Central memory CD8-positive, alpha-beta T cell (primary cell): ENCODE measurements around the gene PGBD1.
A peak's percentile ranks its signal among the peaks of the same experiment; 100 is the strongest.

ENCODE experiments used
- ATAC-seq: fragments of 150-1000 bp; cut with Tn5 transposase; replicated peaks from 2 replicates; pipeline ENCODE4 v1.10.0; 2022; ENCODE audit warnings: mild to moderate bottlenecking, moderate FRiP score, moderate number of reproducible peaks; ENCODE audit not compliant: poor library complexity, severe bottlenecking; ENCODE audit errors: extremely low read depth
- DNase-seq, 2 donors: peaks; one replicate each; pipeline ENCODE4 v3.0.0; 2021; ENCODE audit warnings: low spot score in 2 of 2
- H3K27ac Mint-ChIP-seq: one replicate; pipeline ENCODE4 v1.8.0; 2022; ENCODE audit warnings: low read depth, mild to moderate bottlenecking, moderate library complexity, mixed read lengths
- H3K27me3 Mint-ChIP-seq: one replicate; pipeline ENCODE4 v1.8.0; 2022; ENCODE audit warnings: mixed read lengths
- H3K36me3 Mint-ChIP-seq: one replicate; pipeline ENCODE4 v1.8.0; 2022; ENCODE audit warnings: mild to moderate bottlenecking, moderate library complexity, mixed read lengths; ENCODE audit not compliant: insufficient read depth
- H3K4me1 Mint-ChIP-seq: one replicate; pipeline ENCODE4 v1.8.0; 2022; ENCODE audit warnings: mixed read lengths
- H3K4me3 Mint-ChIP-seq: one replicate; pipeline ENCODE4 v1.8.0; 2022; ENCODE audit warnings: mild to moderate bottlenecking, moderate library complexity, mixed read lengths
- H3K9me3 Mint-ChIP-seq: one replicate; pipeline ENCODE4 v1.8.0; 2022; ENCODE audit warnings: mixed read lengths

PGBD1 gene

DNA sequence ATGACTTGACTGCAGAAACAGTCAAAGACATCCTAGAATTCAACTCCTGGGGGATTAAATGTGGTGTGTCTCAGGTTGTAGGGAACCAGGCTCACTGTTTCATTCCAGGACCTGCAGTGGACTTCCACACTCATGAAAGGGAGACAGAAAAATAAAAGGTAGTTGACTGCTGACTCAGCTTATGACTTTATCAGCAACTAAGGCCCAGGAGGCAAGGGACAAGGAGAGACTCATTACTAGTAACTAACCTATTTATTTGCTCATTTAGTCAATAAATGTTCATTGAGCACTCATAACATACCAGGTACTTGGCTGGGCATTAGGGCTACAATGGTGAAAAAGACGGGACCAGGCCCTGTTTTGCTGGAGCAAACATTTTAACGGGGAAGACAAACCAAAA lies 51.7 kb downstream of the PGBD1 start:
- DNase-seq (no peak), ATAC-seq (no peak)
- H3K27ac Mint-ChIP-seq = no peak overlapping the region
- H3K36me3 Mint-ChIP-seq = no peaks in the 10 kb centered on the region
- no peaks in the 10 kb centered on the region for H3K27me3 Mint-ChIP-seq
- H3K4me3 Mint-ChIP-seq = no peak overlapping the region
- H3K9me3 Mint-ChIP-seq = peaks cover 4% of the 10 kb centered on the region
- H3K4me1 Mint-ChIP-seq = peaks cover 11% of the 10 kb centered on the region

DNA sequence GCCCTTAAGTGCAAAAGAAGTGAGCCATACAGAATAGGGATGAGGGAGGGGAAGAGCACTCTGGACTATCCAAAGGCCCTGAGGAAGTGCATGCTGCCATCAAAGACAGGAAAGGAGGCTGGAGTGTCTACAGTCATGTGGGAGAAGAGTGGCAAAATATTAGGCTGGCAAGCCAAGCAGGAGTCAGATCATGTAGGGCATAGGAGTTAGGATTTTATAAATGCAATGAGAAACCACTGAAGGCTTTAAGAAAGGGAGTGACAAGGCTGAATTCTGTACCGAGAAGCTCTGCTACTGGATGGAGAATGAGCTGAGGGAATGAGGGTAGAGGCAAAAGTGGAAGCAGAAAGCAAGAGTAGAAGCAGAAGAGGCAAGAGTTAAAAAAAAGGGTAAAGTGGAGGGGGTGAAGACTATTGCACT lies 52.2 kb downstream of the PGBD1 start:
- H3K36me3 Mint-ChIP-seq = no peaks in the 10 kb centered on the region
- no peak for DNase-seq
- no peak for ATAC-seq
- peaks cover 4% of the 10 kb centered on the region for H3K9me3 Mint-ChIP-seq
- H3K4me3 Mint-ChIP-seq = no peak overlapping the region
- no peaks in the 10 kb centered on the region for H3K27me3 Mint-ChIP-seq
- peaks cover 11% of the 10 kb centered on the region for H3K4me1 Mint-ChIP-seq
- H3K27ac Mint-ChIP-seq = no peak overlapping the region

- H3K4me3 Mint-ChIP-seq = no peak overlapping the region
- no peak overlapping the region for H3K27ac Mint-ChIP-seq
- no peaks in the 10 kb centered on the region for H3K27me3 Mint-ChIP-seq
- no peaks in the 10 kb centered on the region for H3K9me3 Mint-ChIP-seq
- no peaks in the 10 kb centered on the region for H3K36me3 Mint-ChIP-seq
- ATAC-seq (peak; percentile 19), DNase-seq (no peak)
- peaks cover 11% of the 10 kb centered on the region for H3K4me1 Mint-ChIP-seq
These were observed 53.1 kb downstream of the PGBD1 start for GRCh38 chr6:28334286-28335039.

DNA sequence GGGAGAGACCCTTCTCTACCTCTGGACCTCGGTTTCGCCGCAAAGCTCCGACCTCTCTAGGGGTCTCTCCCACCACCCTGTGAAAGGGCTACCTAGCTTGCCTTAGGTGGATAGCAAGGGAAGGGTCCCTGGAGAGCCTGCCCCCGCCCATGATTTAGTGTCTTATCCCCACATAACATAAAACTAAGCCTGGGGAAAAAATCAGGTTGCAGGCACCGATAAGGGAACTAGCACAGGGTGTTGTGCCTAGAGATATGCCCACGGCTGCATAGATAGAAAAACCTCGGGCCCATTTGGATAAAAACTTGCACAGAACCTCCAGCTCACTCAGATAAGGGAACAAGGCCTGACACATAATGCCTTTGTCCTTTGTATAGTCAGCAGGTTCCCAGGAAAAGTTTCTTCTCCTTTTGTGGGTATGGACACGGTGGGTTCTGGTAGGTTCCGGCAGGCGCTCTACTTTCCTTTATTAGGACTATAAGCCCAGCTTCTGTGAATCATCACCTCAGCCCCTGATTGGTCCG lies 53.7 kb downstream of the PGBD1 start:
- peaks cover under 1% of the 10 kb centered on the region for H3K9me3 Mint-ChIP-seq
- ATAC-seq (peak; percentile 17), DNase-seq (no peak)
- no peak overlapping the region for H3K4me3 Mint-ChIP-seq
- peaks cover 1% of the 10 kb centered on the region for H3K27me3 Mint-ChIP-seq
- H3K4me1 Mint-ChIP-seq = peaks cover 11% of the 10 kb centered on the region
- no peak overlapping the region for H3K27ac Mint-ChIP-seq
- H3K36me3 Mint-ChIP-seq = no peaks in the 10 kb centered on the region

- Mint-ChIP-seq H3K4me3 (no peak within 1 kb of the TSS), H3K9me3 (peaks cover 6% of the 10 kb centered on the region), H3K27ac (no peak within 1 kb of the TSS), H3K36me3 (no peaks in the 10 kb centered on the region), H3K27me3 (peaks cover 8% of the 10 kb centered on the region), H3K4me1 (peaks cover 11% of the 10 kb centered on the region)
- ATAC-seq (peak; percentile 93), DNase-seq (peak; percentile 53 to 74)
These were observed 54.4 kb downstream of the PGBD1 start, which contains the start of gene ZSCAN31 for GRCh38 chr6:28335564-28336283. Gene ZSCAN31, minus strand, starts transcription at chr6:28336148. Its CDS starts 6,465 bp downstream, at chr6:28329683.

DNA sequence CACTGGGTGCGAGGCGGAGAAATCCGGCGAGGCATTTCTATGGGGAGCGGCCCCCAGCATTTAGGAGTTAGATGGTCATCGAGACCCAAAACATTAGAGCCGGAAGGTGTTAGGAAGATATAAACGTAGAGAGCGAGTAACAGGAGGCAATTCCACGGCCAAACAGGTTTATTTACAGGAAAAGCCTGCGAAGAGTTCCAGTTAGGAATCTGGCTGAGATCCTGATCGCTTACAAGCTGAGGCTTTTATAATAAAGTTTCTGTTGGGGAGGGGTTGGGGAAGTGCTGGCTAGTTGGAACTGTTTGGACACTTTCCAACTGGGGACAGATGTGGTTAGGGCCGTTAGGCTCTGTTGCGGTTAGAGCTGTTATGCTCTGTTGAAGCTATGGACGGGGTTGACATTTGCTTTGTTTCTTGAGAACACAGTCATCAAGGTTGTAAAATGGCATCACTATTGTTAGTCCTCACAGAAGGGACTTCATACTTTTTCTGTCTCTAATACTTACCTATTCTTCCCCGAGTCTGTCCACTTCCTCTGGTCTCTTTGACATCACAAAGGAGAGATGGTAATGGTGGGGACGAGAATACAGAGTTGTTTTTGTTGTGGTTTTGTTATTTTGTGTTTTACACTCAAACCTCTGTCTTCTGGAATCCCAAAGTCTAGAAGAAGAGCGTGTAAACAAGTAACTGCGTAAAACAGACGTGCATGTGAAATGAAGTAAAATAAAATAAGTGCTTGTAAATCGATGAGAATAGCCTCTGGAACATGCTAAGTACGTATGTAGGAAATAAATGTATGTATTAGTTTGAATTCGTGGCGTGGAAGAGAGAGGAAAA lies 55.1 kb downstream of the PGBD1 start:
- H3K4me1 Mint-ChIP-seq = peaks cover 11% of the 10 kb centered on the region
- no peak overlapping the region for H3K4me3 Mint-ChIP-seq
- no peak overlapping the region for H3K27ac Mint-ChIP-seq
- peaks cover 6% of the 10 kb centered on the region for H3K9me3 Mint-ChIP-seq
- peaks cover 9% of the 10 kb centered on the region for H3K27me3 Mint-ChIP-seq
- H3K36me3 Mint-ChIP-seq = no peaks in the 10 kb centered on the region
- ATAC-seq = peak; percentile 7
- no peak for DNase-seq

DNA sequence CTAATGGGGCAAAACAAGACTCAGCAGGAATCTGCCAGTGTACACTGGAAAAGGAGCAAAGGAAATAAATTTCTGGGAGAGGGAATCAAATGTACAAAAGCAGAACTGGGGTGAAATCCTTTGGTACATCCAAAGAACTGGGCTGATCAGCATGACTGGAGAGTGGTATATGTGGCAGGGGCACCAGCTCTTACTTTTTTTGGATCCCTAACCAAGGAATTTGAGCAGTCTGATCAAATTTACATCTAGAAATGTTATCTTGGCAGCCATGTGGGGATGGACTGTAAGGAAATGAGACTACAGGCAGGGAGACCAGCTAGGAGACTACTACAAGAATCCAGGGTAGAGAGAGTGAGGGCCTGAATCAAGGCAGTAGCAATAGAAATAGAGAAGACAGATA lies 55.7 kb downstream of the PGBD1 start:
- H3K27me3 Mint-ChIP-seq = peaks cover 10% of the 10 kb centered on the region
- peaks cover 6% of the 10 kb centered on the region for H3K9me3 Mint-ChIP-seq
- H3K27ac Mint-ChIP-seq = no peak overlapping the region
- H3K4me1 Mint-ChIP-seq = peaks cover 11% of the 10 kb centered on the region
- H3K4me3 Mint-ChIP-seq = no peak overlapping the region
- H3K36me3 Mint-ChIP-seq = no peaks in the 10 kb centered on the region
- DNase-seq (no peak), ATAC-seq (no peak)

- H3K9me3 Mint-ChIP-seq = peaks cover 6% of the 10 kb centered on the region
- H3K36me3 Mint-ChIP-seq = no peaks in the 10 kb centered on the region
- peaks cover 30% of the 10 kb centered on the region for H3K27me3 Mint-ChIP-seq
- no peak for ATAC-seq
- H3K4me3 Mint-ChIP-seq = no peak overlapping the region
- H3K27ac Mint-ChIP-seq = no peak overlapping the region
- no peaks in the 10 kb centered on the region for H3K4me1 Mint-ChIP-seq
- DNase-seq = no peak
These were observed 59.1 kb downstream of the PGBD1 start for GRCh38 chr6:28340310-28341095.

GRCh38 chr6:28343898-28344677 lies 62.7 kb downstream of the PGBD1 start:
- ATAC-seq (no peak), DNase-seq (no peak)
- Mint-ChIP-seq H3K9me3 (peaks cover 6% of the 10 kb centered on the region), H3K4me1 (no peaks in the 10 kb centered on the region), H3K36me3 (no peaks in the 10 kb centered on the region), H3K27me3 (peaks cover 49% of the 10 kb centered on the region), H3K4me3 (no peak overlapping the region), H3K27ac (no peak overlapping the region)

DNA sequence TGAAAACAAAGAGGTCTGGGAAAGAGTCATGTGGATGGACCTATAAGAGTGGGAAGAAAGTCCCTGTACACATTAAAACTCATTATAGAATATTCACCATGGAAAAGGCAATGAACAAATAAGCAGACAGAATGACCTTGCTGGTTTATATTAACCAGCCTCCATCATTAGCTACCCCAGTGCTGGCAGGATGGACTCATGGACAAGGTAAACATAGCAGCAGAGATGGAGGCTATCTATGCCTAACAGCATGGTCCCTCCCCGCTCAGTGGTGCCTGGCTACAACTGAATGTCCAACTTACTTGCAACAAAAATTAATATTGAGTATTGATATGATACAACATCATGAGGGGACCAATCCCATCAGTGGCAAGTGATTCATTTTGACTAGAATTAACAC lies 63.8 kb downstream of the PGBD1 start:
- ATAC-seq (no peak), DNase-seq (no peak)
- Mint-ChIP-seq H3K27me3 (peaks cover 47% of the 10 kb centered on the region), H3K27ac (no peak overlapping the region), H3K36me3 (peaks cover 4% of the 10 kb centered on the region), H3K4me1 (peaks cover 10% of the 10 kb centered on the region), H3K4me3 (no peak overlapping the region), H3K9me3 (peaks cover 4% of the 10 kb centered on the region)

DNA sequence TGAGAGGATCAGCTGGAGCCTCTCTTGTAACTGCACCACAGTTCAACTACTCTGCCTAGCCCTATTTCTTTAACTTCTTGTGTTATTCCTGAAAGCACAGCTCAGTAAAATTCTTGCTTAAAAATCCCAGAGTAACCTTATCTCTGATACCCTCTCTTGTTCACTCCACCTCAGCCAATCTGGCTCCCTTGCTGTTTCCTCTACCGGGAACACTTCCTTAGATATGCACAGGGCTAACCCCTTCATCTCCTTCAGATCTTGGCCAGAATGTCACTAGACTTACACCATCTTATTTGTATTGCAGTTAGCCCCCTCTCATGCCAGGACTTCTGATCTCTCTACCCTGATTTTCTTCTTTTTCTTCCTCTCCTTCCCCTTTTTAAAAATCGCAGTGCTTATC lies 65.7 kb downstream of the PGBD1 start:
- no peak overlapping the region for H3K27ac Mint-ChIP-seq
- H3K4me1 Mint-ChIP-seq = peaks cover 28% of the 10 kb centered on the region
- DNase-seq (no peak), ATAC-seq (no peak)
- H3K4me3 Mint-ChIP-seq = no peak overlapping the region
- peaks cover 6% of the 10 kb centered on the region for H3K36me3 Mint-ChIP-seq
- H3K9me3 Mint-ChIP-seq = no peaks in the 10 kb centered on the region
- peaks cover 40% of the 10 kb centered on the region for H3K27me3 Mint-ChIP-seq
